ENCODE measurements around the gene OR5M3.

Gene OR5M3

GRCh38 chr11:56473252-56473651 is at the start of gene OR5M3:
Gene OR5M3 (minus strand): TSS chr11:56473352. CDS start chr11:56470497, 2,855 bp downstream.
- no peak for DNase-seq (ENCODE audit: low read depth)

GRCh38 chr11:56522008-56522407 is 48.9 kb upstream of the OR5M3 start:
- no peak for DNase-seq (ENCODE audit: low read depth)

DNA sequence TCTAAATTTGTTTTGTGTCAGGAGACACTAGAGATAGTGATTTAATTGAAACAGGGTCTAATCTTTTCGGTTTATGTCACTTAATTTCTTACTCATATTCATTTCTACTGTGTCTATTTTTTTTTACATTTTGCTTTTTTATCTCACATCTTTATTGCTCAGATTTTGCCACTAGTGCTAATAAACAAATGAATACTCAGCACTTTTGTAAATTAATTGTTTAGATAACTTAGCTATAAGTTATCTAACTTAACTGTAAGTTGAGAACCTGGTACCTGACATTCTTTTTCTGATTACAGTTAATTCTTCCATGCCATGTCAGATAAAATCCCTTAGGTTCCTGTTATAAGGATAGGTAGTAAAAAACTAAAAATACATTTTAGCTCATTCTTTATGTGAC is 40.1 kb upstream of the OR5M3 start:
- DNase-seq (ENCODE audit: low read depth): no peak

- DNase-seq (ENCODE audit: low read depth): no peak
Observed at GRCh38 chr11:56509439-56509838, 36.3 kb upstream of the OR5M3 start.

DNA sequence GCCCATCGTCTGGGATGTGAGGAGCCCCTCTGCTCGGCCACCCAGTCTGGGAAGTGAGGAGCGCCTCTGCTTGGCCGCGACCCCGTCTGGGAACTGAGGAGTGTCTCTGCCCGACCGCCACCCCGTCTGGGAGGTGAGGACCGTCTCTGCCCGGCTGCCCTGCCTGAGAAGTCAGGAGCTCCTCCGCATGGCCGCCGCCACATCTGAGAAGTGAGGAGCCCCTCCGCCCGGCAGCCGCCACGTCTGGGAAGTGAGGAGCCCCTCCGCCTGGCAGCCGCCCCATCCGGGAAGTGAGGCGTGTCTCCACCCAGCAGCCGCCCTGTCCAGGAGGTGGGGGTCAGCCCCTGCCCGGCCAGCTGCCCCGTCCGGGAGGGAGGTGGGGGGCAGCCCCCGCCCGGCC is 23.9 kb upstream of the OR5M3 start:
- no peak for DNase-seq (ENCODE audit: low read depth)

DNA sequence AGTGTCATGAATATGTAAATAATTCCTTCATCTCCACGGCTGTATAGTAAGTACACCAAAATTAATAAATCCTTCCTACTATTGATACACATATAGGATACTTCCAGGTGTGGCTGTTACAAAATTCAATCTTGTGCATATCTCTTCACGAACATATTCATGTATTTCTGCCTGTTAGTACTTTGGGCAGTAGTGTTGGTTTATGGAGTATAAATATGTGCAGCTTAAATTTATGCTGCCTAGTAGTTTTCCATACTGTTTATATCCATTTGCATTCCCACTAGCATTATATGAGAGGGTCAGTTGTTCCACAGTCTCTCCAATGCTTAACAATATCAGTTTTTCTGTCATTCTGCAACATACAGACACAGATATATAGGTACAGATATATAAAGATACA is 22.0 kb upstream of the OR5M3 start:
- no peak for DNase-seq (ENCODE audit: low read depth)

DNA sequence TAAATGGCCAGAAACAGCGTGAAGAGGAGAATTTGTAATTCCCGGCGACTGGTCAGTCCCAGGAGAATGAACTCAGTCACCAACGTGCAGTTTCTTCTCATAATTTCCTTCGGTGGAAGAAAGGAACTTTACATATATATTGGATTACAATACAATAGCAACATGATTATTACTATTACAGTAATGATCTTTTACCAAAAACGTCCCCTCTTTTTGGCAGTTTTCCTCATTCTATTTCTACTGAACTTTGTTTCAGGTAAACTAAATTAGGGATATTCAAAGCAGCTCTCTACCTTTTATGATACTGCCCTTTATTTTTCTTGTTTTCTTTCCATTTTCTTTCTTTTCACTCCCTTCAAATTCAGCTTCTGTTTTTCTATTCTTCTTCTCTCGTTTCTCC is 18.1 kb upstream of the OR5M3 start, which contains the start of gene OR5M8:
Gene OR5M8 (minus strand): TSS at position 101 of the 400 bp plus-strand sequence. CDS start 0 bp downstream, at position 101.
- no peak for DNase-seq (ENCODE audit: low read depth)

DNA sequence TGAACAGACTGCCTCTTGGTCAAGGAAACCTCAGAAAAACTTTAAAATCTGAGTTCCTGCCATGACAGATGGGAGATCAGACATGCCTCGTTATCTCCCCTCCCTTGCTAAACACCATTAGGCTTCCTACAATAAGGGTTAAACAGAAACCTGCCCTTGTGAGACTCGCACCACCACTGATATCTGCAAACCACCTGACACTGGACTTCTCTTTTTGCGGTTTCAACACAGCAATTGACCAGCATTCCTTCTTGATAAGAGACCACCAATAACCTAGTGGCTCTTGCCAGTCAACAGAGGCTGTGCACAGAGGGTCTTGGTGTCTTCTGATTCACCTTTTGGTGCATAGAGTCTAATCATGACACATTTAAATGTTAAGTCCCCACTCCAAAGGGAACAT is 13.6 kb upstream of the OR5M3 start:
- DNase-seq (ENCODE audit: low read depth): no peak

DNA sequence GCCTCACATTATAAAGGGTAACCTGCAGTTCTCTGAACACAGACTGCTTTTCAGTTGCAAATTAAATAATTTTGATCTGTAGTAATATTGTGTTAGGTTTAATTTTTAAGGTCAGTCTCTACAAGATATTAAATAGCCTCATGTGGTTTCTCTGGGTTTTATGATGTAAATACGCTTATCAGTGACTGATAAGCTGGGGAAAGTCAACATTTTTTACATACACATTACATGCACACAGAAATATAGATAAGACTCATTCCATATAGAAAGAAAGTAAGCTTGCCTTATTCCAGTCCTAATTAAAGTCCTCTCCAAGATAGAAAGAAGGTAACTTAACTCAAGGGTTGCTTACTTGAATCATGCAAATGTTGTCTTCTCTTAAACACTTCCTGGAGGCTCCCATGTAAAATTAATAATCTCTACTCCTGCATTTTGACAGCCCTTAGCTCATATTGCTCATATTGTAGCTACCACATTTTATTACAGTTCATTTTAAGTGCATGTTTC is 1.6 kb upstream of the OR5M3 start:
- DNase-seq (ENCODE audit: low read depth): no peak

GRCh38 chr11:56457076-56457475 is 16.1 kb downstream of the OR5M3 start:
- no peak for DNase-seq (ENCODE audit: low read depth)

DNA sequence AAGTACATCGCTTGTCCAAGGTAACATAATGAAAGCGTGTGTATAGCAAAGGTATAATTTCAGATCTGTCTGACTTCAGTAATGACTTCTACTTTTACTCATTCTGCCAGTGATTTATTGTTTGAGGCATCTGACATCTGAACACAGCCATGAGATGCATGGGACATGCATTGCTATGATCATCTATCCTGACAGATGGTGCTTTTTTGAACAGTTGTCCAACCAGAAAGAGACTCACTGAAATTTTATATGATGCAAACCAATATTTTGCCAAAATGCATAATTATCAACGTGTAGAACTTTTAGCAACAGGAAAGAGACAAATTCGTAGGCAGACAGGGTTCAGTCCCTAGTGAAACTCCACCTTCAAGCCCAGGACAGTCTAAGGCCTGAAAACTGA is 19.6 kb downstream of the OR5M3 start:
- DNase-seq (ENCODE audit: low read depth): no peak

Measured in ELR (cell line).